ENCODE measurements around the gene GCN1.

GCN1 gene

DNA sequence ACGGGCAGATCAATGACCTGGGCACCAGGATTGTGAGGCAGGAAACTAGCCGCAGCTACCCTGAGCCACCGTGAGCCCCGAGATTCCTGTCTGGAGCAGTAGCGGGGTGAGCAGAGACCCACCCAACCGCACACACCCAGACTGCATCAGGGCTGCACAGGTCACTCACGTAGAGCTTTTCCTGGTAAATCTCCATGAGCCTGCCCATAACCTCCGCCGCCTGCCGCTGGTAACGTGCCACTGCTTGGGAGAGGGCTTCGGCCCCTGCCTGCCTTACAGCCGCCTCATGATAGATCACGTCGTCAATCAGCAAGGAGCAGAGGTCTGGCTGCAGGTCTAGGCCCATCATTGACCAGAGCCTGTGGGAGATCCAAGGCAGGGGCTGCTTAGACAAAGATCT, 39.4 kb downstream of the GCN1 start:
- H3K4me2 ChIP-seq (ENCODE audit: low read length, poor library complexity, severe bottlenecking), result no peak overlapping the region
- no peak overlapping the region for H2AFZ ChIP-seq (ENCODE audit: low read depth, low read length)
- H3K4ac ChIP-seq (ENCODE audit: low read depth in 1 of 2, low read length in 2 of 2), result no peak overlapping the region
- H3K14ac ChIP-seq (ENCODE audit: low read length in 2 of 2), result no peak overlapping the region
- no peaks in the 10 kb centered on the region for H3K9me3 ChIP-seq (ENCODE audit: control insufficient read depth, low read length)
- H3K9ac ChIP-seq (ENCODE audit: low read length), result no peak overlapping the region
- H2AK5ac ChIP-seq (ENCODE audit: low read length, severe bottlenecking), result no peak overlapping the region
- H4K8ac ChIP-seq (ENCODE audit: low read length), result no peak overlapping the region
- H3K4me1 ChIP-seq (ENCODE audit: control insufficient read depth, insufficient read depth, low read depth, low read length), result no peaks in the 10 kb centered on the region
- no peak overlapping the region for H3K23ac ChIP-seq (ENCODE audit: low read length in 2 of 2)
- H4K91ac ChIP-seq (ENCODE audit: low read length), result no peak overlapping the region
- no peak overlapping the region for H3K18ac ChIP-seq (ENCODE audit: low read depth in 1 of 2, low read length in 2 of 2)
- 98% methylated on average over 15 of the region's 15 CpGs for WGBS
- H3K27me3 ChIP-seq (ENCODE audit: control insufficient read depth in 1 of 2, insufficient read depth in 1 of 2, low read length in 2 of 2), result no peaks in the 10 kb centered on the region
- no peak for DNase-seq
- H3K4me3 ChIP-seq (ENCODE audit: insufficient read depth in 1 of 2, low read depth in 1 of 2, low read length in 2 of 2), result no peak overlapping the region
- H2BK15ac ChIP-seq (ENCODE audit: low read depth, poor library complexity, severe bottlenecking), result no peak overlapping the region
- peaks cover 78 to 91% of the 10 kb centered on the region in 2 experiments for H3K36me3 ChIP-seq (ENCODE audit: control insufficient read depth in 1 of 2, insufficient read depth in 2 of 2, low read depth in 1 of 2, low read length in 2 of 2)
- H2BK5ac ChIP-seq (ENCODE audit: low read depth, low read length, poor library complexity, severe bottlenecking), result no peak overlapping the region
- H2BK120ac ChIP-seq (ENCODE audit: low read depth, low read length), result no peak overlapping the region
- H3K79me1 ChIP-seq (replicated peaks; ENCODE audit: low read length, poor library complexity, severe bottlenecking), result peaks cover 42% of the 10 kb centered on the region
- no peak overlapping the region for H2BK12ac ChIP-seq (ENCODE audit: low read length in 2 of 2)
- H3K27ac ChIP-seq (ENCODE audit: low read length, poor library complexity, severe bottlenecking), result no peak overlapping the region

DNA sequence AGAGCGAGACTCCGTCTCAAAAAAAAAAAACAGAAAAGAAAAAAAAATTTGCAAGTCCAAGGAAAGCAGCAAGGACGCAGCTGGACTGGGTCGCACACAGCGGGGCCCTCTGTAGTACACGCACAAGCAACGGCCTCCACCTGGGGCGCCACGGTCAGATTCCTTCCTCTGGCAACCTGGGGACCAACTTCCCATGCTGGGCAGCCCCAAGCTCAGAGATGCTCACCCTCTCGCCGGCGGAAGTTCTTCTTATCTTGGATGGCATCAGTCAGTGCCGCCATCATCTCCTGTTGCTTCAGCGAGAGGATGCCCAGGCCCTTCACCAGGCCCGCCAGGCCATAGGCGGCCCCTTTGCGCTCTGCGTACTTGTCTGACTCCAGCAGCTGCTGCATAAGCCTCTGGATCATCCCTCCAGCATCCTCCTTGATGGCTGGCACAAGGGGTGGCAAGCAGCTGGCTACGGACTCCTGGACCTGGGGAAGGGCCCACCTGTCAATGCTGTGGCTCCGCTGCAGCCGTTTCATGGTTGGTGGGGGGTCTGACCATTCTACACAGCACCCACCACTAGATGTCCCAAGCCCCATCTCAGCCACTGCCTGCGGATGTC, 43.5 kb downstream of the GCN1 start:
- 98% methylated on average over 22 of the region's 22 CpGs for WGBS
- H3K36me3 ChIP-seq (ENCODE audit: control insufficient read depth in 1 of 2, insufficient read depth in 2 of 2, low read depth in 1 of 2, low read length in 2 of 2), result peaks cover 77 to 93% of the 10 kb centered on the region in 2 experiments
- H2BK15ac ChIP-seq (ENCODE audit: low read depth, poor library complexity, severe bottlenecking), result no peak overlapping the region
- H4K91ac ChIP-seq (ENCODE audit: low read length), result no peak overlapping the region
- H3K18ac ChIP-seq (ENCODE audit: low read depth in 1 of 2, low read length in 2 of 2), result no peak overlapping the region
- no peaks in the 10 kb centered on the region for H3K4me1 ChIP-seq (ENCODE audit: control insufficient read depth, insufficient read depth, low read depth, low read length)
- H2BK12ac ChIP-seq (ENCODE audit: low read length in 2 of 2), result no peak overlapping the region
- H4K8ac ChIP-seq (ENCODE audit: low read length), result no peak overlapping the region
- no peak overlapping the region for H3K23ac ChIP-seq (ENCODE audit: low read length in 2 of 2)
- H3K4me2 ChIP-seq (ENCODE audit: low read length, poor library complexity, severe bottlenecking), result no peak overlapping the region
- no peak overlapping the region for H3K14ac ChIP-seq (ENCODE audit: low read length in 2 of 2)
- H3K27ac ChIP-seq (ENCODE audit: low read length, poor library complexity, severe bottlenecking), result no peak overlapping the region
- H2BK120ac ChIP-seq (ENCODE audit: low read depth, low read length), result no peak overlapping the region
- no peaks in the 10 kb centered on the region for H3K9me3 ChIP-seq (ENCODE audit: control insufficient read depth, low read length)
- no peak for DNase-seq
- no peak overlapping the region for H2AFZ ChIP-seq (ENCODE audit: low read depth, low read length)
- no peaks in the 10 kb centered on the region for H3K27me3 ChIP-seq (ENCODE audit: control insufficient read depth in 1 of 2, insufficient read depth in 1 of 2, low read length in 2 of 2)
- no peak overlapping the region for H3K9ac ChIP-seq (ENCODE audit: low read length)
- no peak overlapping the region for H2BK5ac ChIP-seq (ENCODE audit: low read depth, low read length, poor library complexity, severe bottlenecking)
- no peak overlapping the region for H3K4me3 ChIP-seq (ENCODE audit: insufficient read depth in 1 of 2, low read depth in 1 of 2, low read length in 2 of 2)
- H3K4ac ChIP-seq (ENCODE audit: low read depth in 1 of 2, low read length in 2 of 2), result no peak overlapping the region
- H3K79me1 ChIP-seq (replicated peaks; ENCODE audit: low read length, poor library complexity, severe bottlenecking), result peaks cover 42% of the 10 kb centered on the region
- H2AK5ac ChIP-seq (ENCODE audit: low read length, severe bottlenecking), result no peak overlapping the region

DNA sequence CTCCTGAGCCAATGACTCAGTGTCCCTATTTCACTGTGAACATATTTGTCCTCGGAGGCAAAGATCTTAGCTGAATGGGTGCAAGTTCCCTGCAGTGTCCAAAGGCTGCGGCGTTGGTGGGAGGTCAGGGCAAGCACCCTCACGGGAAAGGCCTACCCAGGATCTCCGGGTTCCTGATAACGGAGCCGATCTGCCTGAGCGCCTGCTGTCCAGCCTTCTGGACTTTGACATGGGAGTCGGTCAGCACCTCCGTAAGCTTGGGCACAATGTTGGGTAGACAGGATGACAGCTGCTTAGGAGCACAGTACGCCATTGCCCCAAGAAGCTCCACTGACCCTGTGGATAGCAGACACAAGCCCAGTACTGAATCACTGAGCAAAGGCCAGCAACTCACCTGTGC, 46.5 kb downstream of the GCN1 start:
- Histone ChIP-seq H3K18ac (ENCODE audit: low read depth in 1 of 2, low read length in 2 of 2) (no peak overlapping the region), H3K4me1 (ENCODE audit: control insufficient read depth, insufficient read depth, low read depth, low read length) (no peaks in the 10 kb centered on the region), H3K9ac (ENCODE audit: low read length) (no peak overlapping the region), H2BK15ac (ENCODE audit: low read depth, poor library complexity, severe bottlenecking) (no peak overlapping the region), H4K8ac (ENCODE audit: low read length) (no peak overlapping the region), H3K14ac (ENCODE audit: low read length in 2 of 2) (no peak overlapping the region), H3K4me3 (ENCODE audit: insufficient read depth in 1 of 2, low read depth in 1 of 2, low read length in 2 of 2) (no peak overlapping the region), H2BK12ac (ENCODE audit: low read length in 2 of 2) (no peak overlapping the region), H2BK5ac (ENCODE audit: low read depth, low read length, poor library complexity, severe bottlenecking) (no peak overlapping the region), H3K27me3 (ENCODE audit: control insufficient read depth in 1 of 2, insufficient read depth in 1 of 2, low read length in 2 of 2) (no peaks in the 10 kb centered on the region), H2BK120ac (ENCODE audit: low read depth, low read length) (no peak overlapping the region), H3K79me1 (replicated peaks; ENCODE audit: low read length, poor library complexity, severe bottlenecking) (peaks cover 33% of the 10 kb centered on the region), H4K91ac (ENCODE audit: low read length) (no peak overlapping the region), H2AFZ (ENCODE audit: low read depth, low read length) (no peak overlapping the region), H3K4ac (ENCODE audit: low read depth in 1 of 2, low read length in 2 of 2) (no peak overlapping the region), H2AK5ac (ENCODE audit: low read length, severe bottlenecking) (no peak overlapping the region), H3K9me3 (ENCODE audit: control insufficient read depth, low read length) (no peaks in the 10 kb centered on the region), H3K23ac (ENCODE audit: low read length in 2 of 2) (no peak overlapping the region), H3K4me2 (ENCODE audit: low read length, poor library complexity, severe bottlenecking) (no peak overlapping the region), H3K36me3 (ENCODE audit: control insufficient read depth in 1 of 2, insufficient read depth in 2 of 2, low read depth in 1 of 2, low read length in 2 of 2) (peaks cover 71 to 92% of the 10 kb centered on the region in 2 experiments), H3K27ac (ENCODE audit: low read length, poor library complexity, severe bottlenecking) (no peak overlapping the region)
- no peak for DNase-seq
- WGBS, result 97% methylated on average over 11 of the region's 11 CpGs

DNA sequence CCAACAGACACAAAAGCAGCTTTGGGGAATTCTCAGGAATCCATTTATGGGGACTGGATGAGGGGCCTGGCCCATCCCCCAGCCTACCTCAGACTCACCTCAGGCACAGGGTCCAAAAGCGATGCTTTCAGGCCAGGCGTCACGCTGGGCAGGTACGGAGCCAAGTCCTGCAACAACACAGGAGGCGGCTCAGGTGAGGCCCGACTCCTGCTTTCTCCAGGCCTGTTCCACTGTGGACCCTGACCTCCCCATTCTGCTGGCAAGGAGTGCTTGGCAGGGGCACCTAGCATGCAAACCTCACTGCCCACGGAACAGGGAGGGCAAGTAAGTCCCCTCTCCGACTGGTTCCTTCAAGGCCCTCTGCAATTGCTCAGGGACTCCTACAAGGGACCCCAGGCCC, 49.4 kb downstream of the GCN1 start:
- H3K36me3 ChIP-seq (ENCODE audit: control insufficient read depth in 1 of 2, insufficient read depth in 2 of 2, low read depth in 1 of 2, low read length in 2 of 2), result peaks cover 83 to 98% of the 10 kb centered on the region in 2 experiments
- no peak overlapping the region for H3K9ac ChIP-seq (ENCODE audit: low read length)
- H2AFZ ChIP-seq (ENCODE audit: low read depth, low read length), result no peak overlapping the region
- H3K79me1 ChIP-seq (replicated peaks; ENCODE audit: low read length, poor library complexity, severe bottlenecking), result peaks cover 41% of the 10 kb centered on the region
- no peaks in the 10 kb centered on the region for H3K27me3 ChIP-seq (ENCODE audit: control insufficient read depth in 1 of 2, insufficient read depth in 1 of 2, low read length in 2 of 2)
- 98% methylated on average over 8 of the region's 8 CpGs for WGBS
- H4K8ac ChIP-seq (ENCODE audit: low read length), result no peak overlapping the region
- H3K23ac ChIP-seq (ENCODE audit: low read length in 2 of 2), result no peak overlapping the region
- H2BK120ac ChIP-seq (ENCODE audit: low read depth, low read length), result no peak overlapping the region
- no peak overlapping the region for H3K4me3 ChIP-seq (ENCODE audit: insufficient read depth in 1 of 2, low read depth in 1 of 2, low read length in 2 of 2)
- H3K4ac ChIP-seq (ENCODE audit: low read depth in 1 of 2, low read length in 2 of 2), result no peak overlapping the region
- no peak overlapping the region for H3K4me2 ChIP-seq (ENCODE audit: low read length, poor library complexity, severe bottlenecking)
- no peak overlapping the region for H2BK12ac ChIP-seq (ENCODE audit: low read length in 2 of 2)
- no peak overlapping the region for H3K18ac ChIP-seq (ENCODE audit: low read depth in 1 of 2, low read length in 2 of 2)
- no peak overlapping the region for H2BK5ac ChIP-seq (ENCODE audit: low read depth, low read length, poor library complexity, severe bottlenecking)
- no peak for DNase-seq
- no peak overlapping the region for H2BK15ac ChIP-seq (ENCODE audit: low read depth, poor library complexity, severe bottlenecking)
- no peak overlapping the region for H4K91ac ChIP-seq (ENCODE audit: low read length)
- no peak overlapping the region for H3K14ac ChIP-seq (ENCODE audit: low read length in 2 of 2)
- peaks cover 7% of the 10 kb centered on the region for H3K4me1 ChIP-seq (ENCODE audit: control insufficient read depth, insufficient read depth, low read depth, low read length)
- H3K27ac ChIP-seq (ENCODE audit: low read length, poor library complexity, severe bottlenecking), result no peak overlapping the region
- H3K9me3 ChIP-seq (ENCODE audit: control insufficient read depth, low read length), result no peaks in the 10 kb centered on the region
- H2AK5ac ChIP-seq (ENCODE audit: low read length, severe bottlenecking), result no peak overlapping the region
